DND-41 (cell line): ENCODE results near the gene CCDC27.

Experiments used
- ATAC-seq: fragments of 200-7000 bp; cut with Tn5 transposase; 3 replicates; pipeline ENCODE4 v1.9.1; 2021; ENCODE audit warnings: low read depth; ENCODE audit not compliant: insufficient read depth
- DNase-seq: peaks from one replicate; pipeline ENCODE4 v3.0.0-alpha.2; 2020
- H2AFZ ChIP-seq: 2 replicates; pipeline ENCODE4 v1.6.0; 2012; ENCODE audit warnings: low read depth, low read length
- H3K27ac ChIP-seq: 2 replicates; pipeline ENCODE4 v1.5.1; 2012; ENCODE audit warnings: low read length, inconsistent platforms
- H3K27me3 ChIP-seq: fragments of 200-600 bp; sonication (generic); 2 replicates; pipeline ENCODE4 v1.6.0; 2012; ENCODE audit warnings: low read length, mild to moderate bottlenecking, inconsistent platforms; ENCODE audit not compliant: insufficient read depth, poor library complexity
- H3K36me3 ChIP-seq: 2 replicates; pipeline ENCODE4 v1.5.1; 2012; ENCODE audit warnings: low read length, inconsistent platforms; ENCODE audit not compliant: insufficient read depth
- H3K4me1 ChIP-seq: 2 replicates; pipeline ENCODE4 v1.5.1; 2012; ENCODE audit warnings: mild to moderate bottlenecking, low read length; ENCODE audit not compliant: insufficient read depth
- H3K4me2 ChIP-seq: 2 replicates; pipeline ENCODE4 v1.6.0; 2012; ENCODE audit warnings: mild to moderate bottlenecking, moderate library complexity, low read length, inconsistent platforms; ENCODE audit not compliant: insufficient read depth
- H3K4me3 ChIP-seq, 2 experiments: fragments of 200-600 bp in 1 of 2; shearing (Covaris generic) in 1 of 2; 2 replicates each; pipeline ENCODE4 v1.5.1; 2012 to 2016; ENCODE audit warnings: inconsistent platforms in 2 of 2, low read length in 2 of 2, mild to moderate bottlenecking in 2 of 2, low read depth in 1 of 2, moderate library complexity in 1 of 2
- H3K79me2 ChIP-seq: 2 replicates; pipeline ENCODE4 v1.6.0; 2012; ENCODE audit warnings: low read length, inconsistent platforms; ENCODE audit not compliant: insufficient read depth
- H3K9ac ChIP-seq: 2 replicates; pipeline ENCODE4 v1.6.0; 2012; ENCODE audit warnings: low read depth, mild to moderate bottlenecking, inconsistent platforms, low read length, moderate library complexity
- H3K9me3 ChIP-seq: 2 replicates; pipeline ENCODE4 v1.5.1; 2012; ENCODE audit warnings: low read length, moderate library complexity, mild to moderate bottlenecking, inconsistent platforms; ENCODE audit not compliant: insufficient read depth, severe bottlenecking
- H4K20me1 ChIP-seq: 2 replicates; pipeline ENCODE4 v1.6.0; 2012; ENCODE audit warnings: low read length; ENCODE audit not compliant: insufficient read depth
- CTCF ChIP-seq: IDR thresholded peaks from 2 replicates; pipeline ENCODE4 v1.5.1; 2012; ENCODE audit warnings: borderline replicate concordance, low read length, moderate library complexity, mild to moderate bottlenecking; ENCODE audit not compliant: poor library complexity, severe bottlenecking; ENCODE audit errors: extremely low read depth
- EZH2 ChIP-seq: IDR thresholded peaks from 3 replicates; pipeline ENCODE4 v1.6.1; 2012; ENCODE audit warnings: borderline replicate concordance, low read depth, mild to moderate bottlenecking, moderate library complexity, low read length, inconsistent platforms; ENCODE audit not compliant: severe bottlenecking

The CCDC27 gene

DNA sequence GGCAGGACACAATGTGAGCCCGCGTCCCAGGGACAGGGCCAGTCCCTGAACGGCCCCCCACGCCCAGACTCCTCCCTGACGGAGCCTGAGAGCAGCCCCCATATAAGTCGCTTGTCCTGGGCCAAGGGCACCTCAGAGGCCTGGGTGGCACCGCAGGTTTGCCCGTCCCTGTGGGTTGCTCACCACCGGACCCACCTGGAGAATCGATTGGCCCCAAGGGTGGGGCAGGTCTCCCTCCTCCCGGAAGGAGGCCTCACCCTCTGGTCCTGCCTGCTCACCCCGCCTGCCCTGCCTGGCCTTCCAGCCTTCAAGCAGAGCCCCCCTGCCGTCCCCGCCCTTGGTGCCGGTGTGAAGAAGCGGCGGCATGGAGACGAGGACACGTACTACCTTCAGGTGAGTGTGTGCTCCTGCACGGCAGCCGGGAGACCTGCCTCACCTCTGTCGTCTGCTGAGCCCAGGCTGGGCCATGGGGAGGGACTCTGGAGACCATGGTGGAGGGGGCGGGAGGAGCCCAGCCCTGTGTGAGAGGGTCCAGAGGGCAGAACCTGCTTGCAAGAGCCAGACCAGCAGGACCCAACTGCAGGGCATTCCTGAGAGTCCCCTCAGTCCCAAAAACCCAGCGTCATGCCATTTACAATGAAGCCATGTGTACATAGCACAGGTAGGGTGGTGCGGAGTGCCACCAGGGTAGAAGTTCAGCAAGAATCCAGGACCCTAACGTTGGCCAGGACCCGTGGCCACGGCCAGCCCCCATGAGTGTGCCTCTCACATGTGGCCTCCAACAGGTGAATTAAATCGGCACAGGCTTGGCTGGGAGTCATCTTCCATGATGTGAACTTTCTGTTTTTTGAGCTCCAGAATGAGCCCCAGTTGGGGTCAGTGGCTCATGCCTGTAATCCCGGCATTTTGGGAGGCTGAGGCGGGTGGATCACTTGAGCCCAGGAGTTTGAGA lies 24.1 kb upstream of the CCDC27 start:
- H3K4me3 ChIP-seq: no peak overlapping the region
- H3K27ac ChIP-seq: no peak overlapping the region
- H3K4me1 ChIP-seq: no peaks in the 10 kb centered on the region
- ATAC-seq: no peak
- no peaks in the 10 kb centered on the region for H3K79me2 ChIP-seq
- no peaks in the 10 kb centered on the region for H3K27me3 ChIP-seq
- H3K9me3 ChIP-seq: no peaks in the 10 kb centered on the region
- no peak overlapping the region for H3K9ac ChIP-seq
- peaks cover 55% of the 10 kb centered on the region for H3K36me3 ChIP-seq
- H3K4me2 ChIP-seq: no peak overlapping the region
- H2AFZ ChIP-seq: no peak overlapping the region
- H4K20me1 ChIP-seq: peaks cover 11% of the 10 kb centered on the region
- TF ChIP-seq EZH2 (no peak), CTCF (no peak)
- no peak for DNase-seq

DNA sequence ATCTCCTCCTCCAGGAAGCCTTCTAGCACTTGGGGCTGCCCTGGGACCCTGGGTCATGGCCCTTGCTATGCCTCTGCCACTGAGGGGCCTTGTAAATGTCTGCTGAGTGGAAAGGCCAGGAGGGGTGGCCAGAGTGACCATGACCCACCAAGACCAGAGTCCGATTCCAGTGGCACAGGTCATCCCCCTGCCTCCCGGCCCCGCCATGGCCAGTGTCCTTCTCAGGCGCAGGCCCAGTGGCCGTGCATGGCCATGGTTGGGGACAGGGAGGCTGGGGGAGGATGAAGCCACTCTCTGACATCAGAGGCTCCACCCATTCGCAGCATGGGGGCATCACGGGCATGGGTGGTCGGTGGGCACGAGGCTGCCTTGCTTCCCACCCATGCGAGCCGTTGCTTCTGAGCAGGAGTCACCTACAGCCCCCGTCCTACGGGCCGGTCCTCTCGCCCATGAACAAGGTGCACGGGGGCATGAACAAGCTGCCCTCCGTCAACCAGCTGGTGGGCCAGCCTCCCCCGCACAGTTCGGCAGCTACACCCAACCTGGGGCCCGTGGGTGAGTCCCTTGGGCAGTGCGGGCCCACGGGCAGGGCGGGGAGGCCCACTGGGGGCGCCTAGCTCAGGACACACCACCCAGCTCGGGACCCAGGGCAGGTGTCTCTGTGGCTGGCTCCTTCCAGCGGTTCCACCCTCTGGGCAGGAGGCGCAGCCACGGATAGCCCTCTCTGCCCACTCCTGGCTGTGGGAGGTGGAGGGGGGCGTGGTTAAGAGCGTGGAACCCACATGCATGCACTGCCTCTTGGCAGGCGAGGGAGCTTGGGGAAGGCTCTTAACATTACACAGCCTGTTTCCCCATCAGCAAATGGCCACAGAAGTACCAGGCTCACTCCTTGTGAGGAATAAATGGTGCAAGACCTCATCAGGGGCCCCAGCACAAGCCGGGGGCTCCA lies 22.4 kb upstream of the CCDC27 start:
- no peak overlapping the region for H3K4me3 ChIP-seq
- DNase-seq: no peak
- H3K27me3 ChIP-seq: no peaks in the 10 kb centered on the region
- H2AFZ ChIP-seq: no peak overlapping the region
- peaks cover 12% of the 10 kb centered on the region; the same call in 1 of the 2 replicates for H4K20me1 ChIP-seq
- no peak for ATAC-seq
- no peak for TF ChIP-seq CTCF
- no peak for TF ChIP-seq EZH2
- H3K9me3 ChIP-seq: no peaks in the 10 kb centered on the region
- peaks cover 70% of the 10 kb centered on the region for H3K36me3 ChIP-seq
- no peak overlapping the region for H3K9ac ChIP-seq
- no peak overlapping the region for H3K27ac ChIP-seq
- no peak overlapping the region for H3K4me2 ChIP-seq
- no peaks in the 10 kb centered on the region for H3K4me1 ChIP-seq
- no peaks in the 10 kb centered on the region for H3K79me2 ChIP-seq

DNA sequence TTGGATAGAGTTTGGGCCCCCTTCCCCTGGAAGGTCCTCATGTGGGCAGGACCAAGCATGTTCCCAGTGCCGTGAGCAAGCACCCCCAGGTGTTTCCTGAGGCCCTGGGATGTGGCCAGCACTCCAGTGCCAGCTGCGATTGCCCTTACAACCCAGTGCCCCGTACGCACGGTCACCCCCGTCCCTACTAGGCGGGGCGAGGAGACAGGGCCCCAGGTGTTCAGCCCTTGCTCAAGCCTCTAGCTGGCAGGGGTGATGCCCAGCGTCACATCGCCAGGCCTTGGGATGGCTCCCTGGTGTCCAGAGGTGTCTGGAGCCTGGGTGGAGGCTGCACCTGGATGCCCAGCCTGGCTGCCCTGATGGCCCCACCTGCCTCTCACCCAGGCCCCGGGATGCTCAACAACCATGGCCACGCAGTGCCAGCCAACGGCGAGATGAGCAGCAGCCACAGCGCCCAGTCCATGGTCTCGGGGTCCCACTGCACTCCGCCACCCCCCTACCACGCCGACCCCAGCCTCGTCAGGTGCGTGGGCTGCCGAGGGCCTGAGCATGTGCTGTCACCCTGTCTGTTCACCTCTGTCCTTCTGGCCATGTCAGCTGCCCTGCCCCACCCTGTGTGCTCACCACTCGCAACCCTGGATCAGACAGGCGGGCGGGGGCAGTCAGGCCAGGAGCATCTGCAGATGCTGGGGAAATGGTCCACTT lies 21.6 kb upstream of the CCDC27 start:
- H4K20me1 ChIP-seq: peaks cover 12% of the 10 kb centered on the region; the same call in 1 of the 2 replicates
- no peak overlapping the region for H3K27ac ChIP-seq
- ATAC-seq (no peak), DNase-seq (no peak)
- peaks cover 70% of the 10 kb centered on the region for H3K36me3 ChIP-seq
- H3K4me3 ChIP-seq: no peak overlapping the region
- TF ChIP-seq CTCF: no peak
- TF ChIP-seq EZH2: no peak
- no peaks in the 10 kb centered on the region for H3K4me1 ChIP-seq
- no peaks in the 10 kb centered on the region for H3K79me2 ChIP-seq
- H3K9me3 ChIP-seq: no peaks in the 10 kb centered on the region
- no peak overlapping the region for H3K9ac ChIP-seq
- no peak overlapping the region for H2AFZ ChIP-seq
- no peak overlapping the region for H3K4me2 ChIP-seq
- no peaks in the 10 kb centered on the region for H3K27me3 ChIP-seq
